GM12878 (cell line): ENCODE measurements around the gene BTBD19. TPM values are rescaled to one million over a fixed set of nuclear protein-coding genes. Genes with fewer than 3 reads are reported as not detected.

Experiments
- BHLHE40 ChIP-seq, 2 experiments: fragments of 450-650 bp in 1 of 2; IDR thresholded peaks; 2 replicates each; pipeline ENCODE4 v1.6.1; 2011 to 2017; ENCODE audit warnings: low read depth in 2 of 2, borderline replicate concordance in 1 of 2, improper control_type of control experiment in 1 of 2, low read length in 1 of 2, mild to moderate bottlenecking in 1 of 2
- BRCA1 ChIP-seq: IDR thresholded peaks from 2 replicates; pipeline ENCODE4 v1.6.1; 2011; ENCODE audit warnings: low read depth, low read length, improper control_type of control experiment
- CHD1 ChIP-seq: IDR thresholded peaks from 2 replicates; pipeline ENCODE4 v1.6.1; 2012; ENCODE audit warnings: low read depth, low read length, improper control_type of control experiment
- ETV6 ChIP-seq, 2 experiments: fragments of 450-650 bp in 1 of 2; IDR thresholded peaks in 1 of 2; conservative IDR thresholded peaks in 1 of 2; 2 replicates each; pipeline ENCODE4 v1.6.1; 2014; ENCODE audit warnings: antibody characterized with exemption in 1 of 2, borderline replicate concordance in 1 of 2, low read depth in 1 of 2, mild to moderate bottlenecking in 1 of 2, moderate library complexity in 1 of 2
- HDAC2 ChIP-seq: fragments of 200-600 bp; sonication (generic); IDR thresholded peaks from 2 replicates; pipeline ENCODE4 v1.6.1; 2017
- KDM1A ChIP-seq: fragments of 200-600 bp; sonication (generic); IDR thresholded peaks from 2 replicates; pipeline ENCODE4 v1.6.1; 2016; ENCODE audit warnings: borderline replicate concordance
- MEF2A ChIP-seq: IDR thresholded peaks from 2 replicates; pipeline ENCODE4 v1.6.1; 2011; ENCODE audit warnings: low read depth, mild to moderate bottlenecking, low read length, moderate library complexity; ENCODE audit not compliant: insufficient read depth
- NFIC ChIP-seq: IDR thresholded peaks from 2 replicates; pipeline ENCODE4 v1.6.1; 2012; ENCODE audit warnings: low read depth, mild to moderate bottlenecking, inconsistent platforms, low read length, moderate library complexity
- RBBP5 ChIP-seq: fragments of 200-600 bp; sonication (generic); conservative IDR thresholded peaks from 2 replicates; pipeline ENCODE4 v1.6.1; 2016
- RFX5 ChIP-seq: IDR thresholded peaks from 2 replicates; pipeline ENCODE4 v1.6.1; 2011; ENCODE audit warnings: low read depth, low read length, improper control_type of control experiment
- SMAD5 ChIP-seq: IDR thresholded peaks from 2 replicates; pipeline ENCODE4 v1.6.1; 2016; ENCODE audit warnings: antibody characterized with exemption, low read depth
- SP1 ChIP-seq: IDR thresholded peaks from one replicate; pipeline ENCODE4 v1.6.1; 2011; ENCODE audit warnings: low read depth, low read length
- polyA plus RNA-seq, 11 experiments: library from polyadenylated mRNA; depleted of rRNA in 4 of 11; unstranded in 6 of 11; stranded (reverse) in 5 of 11; fragments of >200 nt; fragmentation: Nextera tagmentation in 4 of 11; fragmentation: Illumina TruSeq in 1 of 11; extraction: Ambion mirVana in 4 of 11; extraction: Trizol in 1 of 11; gene quantifications; 1 replicate in 1 of 11; 2 replicates in 10 of 11; pipeline versions ENCODE4 v1.2.1 to v1.2.3, GENCODE V29; 2011 to 2016; ENCODE audit warnings: inconsistent platforms in 2 of 11, missing spikeins in 2 of 11, low read depth in 1 of 11
- total RNA-seq, 4 experiments: library from RNA; depleted of rRNA in 3 of 4; stranded (reverse); fragments of >200 nt in 3 of 4; fragmentation: Illumina TruSeq in 1 of 4; extraction: Trizol in 1 of 4; gene quantifications; 2 replicates each; pipeline versions ENCODE4 v1.2.1 to v1.2.3, GENCODE V29; 2013 to 2021
- TF ChIP-seq, protein P1 (sequence below): IDR thresholded peaks from 2 replicates; pipeline ENCODE4 v1.6.1; 2012; ENCODE audit warnings: low read depth, low read length, improper control_type of control experiment
- TF ChIP-seq, protein P2 (sequence below): IDR thresholded peaks from 2 replicates; pipeline ENCODE4 v1.6.1; 2012; ENCODE audit warnings: mild to moderate bottlenecking, low read depth, low read length
- TF ChIP-seq, protein P3 (sequence below): IDR thresholded peaks from 2 replicates; pipeline ENCODE4 v1.6.1; 2012; ENCODE audit warnings: low read length, inconsistent platforms
- TF ChIP-seq, protein P4 (sequence below): fragments of 450-650 bp; IDR thresholded peaks from 2 replicates; pipeline ENCODE4 v1.6.1; 2016; ENCODE audit warnings: mild to moderate bottlenecking, moderate library complexity, borderline replicate concordance
- TF ChIP-seq, protein P5 (sequence below): IDR thresholded peaks from 2 replicates; pipeline ENCODE4 v1.6.1; 2011; ENCODE audit warnings: borderline replicate concordance, low read depth, mild to moderate bottlenecking, moderate library complexity, low read length; ENCODE audit not compliant: insufficient read depth, poor library complexity, severe bottlenecking

Gene BTBD19
- total and polyA plus RNA-seq, 10 of the 15 experiments (the other 5 are each of a cell fraction or from before 2014, with no cell fraction given): 0.13 to 2.7 (median 0.42) TPM

DNA sequence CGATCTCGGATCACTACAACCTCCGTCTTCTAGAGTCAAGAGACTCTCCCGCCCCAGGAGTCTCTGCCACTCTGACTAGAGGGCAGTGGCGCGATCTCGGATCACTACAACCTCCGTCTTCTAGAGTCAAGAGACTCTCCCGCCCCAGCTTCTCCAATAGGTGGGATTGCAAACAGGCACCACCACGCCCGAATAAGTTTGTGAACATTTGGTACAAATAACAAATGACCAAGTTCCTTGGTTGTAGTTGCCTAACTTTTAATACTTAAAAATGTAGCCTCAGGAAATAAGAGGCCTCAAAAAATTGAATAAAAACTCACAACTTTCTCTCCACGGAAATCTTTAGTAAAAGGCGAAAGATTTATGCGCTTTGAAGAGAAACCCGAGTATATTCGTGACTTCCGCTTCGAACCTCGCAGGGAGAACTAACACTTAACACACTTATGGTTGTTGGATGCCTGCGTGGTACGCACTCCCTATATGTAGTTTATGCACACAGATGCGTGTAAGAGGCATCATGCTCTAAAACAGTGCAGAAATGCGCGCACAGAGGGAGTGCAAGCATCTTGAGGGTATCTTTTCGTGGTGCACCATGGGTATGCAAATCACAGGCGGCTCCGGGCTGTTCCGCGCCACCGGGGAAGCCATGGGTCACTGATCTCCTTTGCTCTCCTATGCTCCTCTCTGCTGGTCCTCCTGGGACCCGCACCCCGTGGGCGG, 11.4 kb downstream of the BTBD19 start (continued):
- peak in 1 of 2 experiments; percentile 81; a peak in 2 of 4 replicates for TF ChIP-seq ETV6 (conservative IDR thresholded peaks at IDR 0.05 in 1 of 2, IDR thresholded peaks at IDR 0.05 in 1 of 2; ENCODE audit: borderline replicate concordance in 1 of 2, low read depth in 1 of 2)
- TF ChIP-seq SP1: peak; percentile 62
- TF ChIP-seq NFIC: peak; percentile 98
- TF ChIP-seq, protein P1, sequence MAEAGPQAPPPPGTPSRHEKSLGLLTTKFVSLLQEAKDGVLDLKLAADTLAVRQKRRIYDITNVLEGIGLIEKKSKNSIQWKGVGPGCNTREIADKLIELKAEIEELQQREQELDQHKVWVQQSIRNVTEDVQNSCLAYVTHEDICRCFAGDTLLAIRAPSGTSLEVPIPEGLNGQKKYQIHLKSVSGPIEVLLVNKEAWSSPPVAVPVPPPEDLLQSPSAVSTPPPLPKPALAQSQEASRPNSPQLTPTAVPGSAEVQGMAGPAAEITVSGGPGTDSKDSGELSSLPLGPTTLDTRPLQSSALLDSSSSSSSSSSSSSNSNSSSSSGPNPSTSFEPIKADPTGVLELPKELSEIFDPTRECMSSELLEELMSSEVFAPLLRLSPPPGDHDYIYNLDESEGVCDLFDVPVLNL: peak; percentile 49; the same call in 1 of the 2 replicates
- TF ChIP-seq, protein P2, sequence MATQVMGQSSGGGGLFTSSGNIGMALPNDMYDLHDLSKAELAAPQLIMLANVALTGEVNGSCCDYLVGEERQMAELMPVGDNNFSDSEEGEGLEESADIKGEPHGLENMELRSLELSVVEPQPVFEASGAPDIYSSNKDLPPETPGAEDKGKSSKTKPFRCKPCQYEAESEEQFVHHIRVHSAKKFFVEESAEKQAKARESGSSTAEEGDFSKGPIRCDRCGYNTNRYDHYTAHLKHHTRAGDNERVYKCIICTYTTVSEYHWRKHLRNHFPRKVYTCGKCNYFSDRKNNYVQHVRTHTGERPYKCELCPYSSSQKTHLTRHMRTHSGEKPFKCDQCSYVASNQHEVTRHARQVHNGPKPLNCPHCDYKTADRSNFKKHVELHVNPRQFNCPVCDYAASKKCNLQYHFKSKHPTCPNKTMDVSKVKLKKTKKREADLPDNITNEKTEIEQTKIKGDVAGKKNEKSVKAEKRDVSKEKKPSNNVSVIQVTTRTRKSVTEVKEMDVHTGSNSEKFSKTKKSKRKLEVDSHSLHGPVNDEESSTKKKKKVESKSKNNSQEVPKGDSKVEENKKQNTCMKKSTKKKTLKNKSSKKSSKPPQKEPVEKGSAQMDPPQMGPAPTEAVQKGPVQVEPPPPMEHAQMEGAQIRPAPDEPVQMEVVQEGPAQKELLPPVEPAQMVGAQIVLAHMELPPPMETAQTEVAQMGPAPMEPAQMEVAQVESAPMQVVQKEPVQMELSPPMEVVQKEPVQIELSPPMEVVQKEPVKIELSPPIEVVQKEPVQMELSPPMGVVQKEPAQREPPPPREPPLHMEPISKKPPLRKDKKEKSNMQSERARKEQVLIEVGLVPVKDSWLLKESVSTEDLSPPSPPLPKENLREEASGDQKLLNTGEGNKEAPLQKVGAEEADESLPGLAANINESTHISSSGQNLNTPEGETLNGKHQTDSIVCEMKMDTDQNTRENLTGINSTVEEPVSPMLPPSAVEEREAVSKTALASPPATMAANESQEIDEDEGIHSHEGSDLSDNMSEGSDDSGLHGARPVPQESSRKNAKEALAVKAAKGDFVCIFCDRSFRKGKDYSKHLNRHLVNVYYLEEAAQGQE: 0 out of 2 replicates have a peak, but pooled peaks have one; percentile 25
- TF ChIP-seq MEF2A: peak; percentile 87
- peak in 1 of 2 experiments; percentile 47; a peak in 2 of 4 replicates for TF ChIP-seq BHLHE40 (IDR thresholded peaks at IDR 0.05; ENCODE audit: borderline replicate concordance in 1 of 2, low read depth in 2 of 2, low read length in 1 of 2)
- TF ChIP-seq, protein P3, sequence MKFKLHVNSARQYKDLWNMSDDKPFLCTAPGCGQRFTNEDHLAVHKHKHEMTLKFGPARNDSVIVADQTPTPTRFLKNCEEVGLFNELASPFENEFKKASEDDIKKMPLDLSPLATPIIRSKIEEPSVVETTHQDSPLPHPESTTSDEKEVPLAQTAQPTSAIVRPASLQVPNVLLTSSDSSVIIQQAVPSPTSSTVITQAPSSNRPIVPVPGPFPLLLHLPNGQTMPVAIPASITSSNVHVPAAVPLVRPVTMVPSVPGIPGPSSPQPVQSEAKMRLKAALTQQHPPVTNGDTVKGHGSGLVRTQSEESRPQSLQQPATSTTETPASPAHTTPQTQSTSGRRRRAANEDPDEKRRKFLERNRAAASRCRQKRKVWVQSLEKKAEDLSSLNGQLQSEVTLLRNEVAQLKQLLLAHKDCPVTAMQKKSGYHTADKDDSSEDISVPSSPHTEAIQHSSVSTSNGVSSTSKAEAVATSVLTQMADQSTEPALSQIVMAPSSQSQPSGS: peak; percentile 100
- peak; percentile 100 for TF ChIP-seq SMAD5
- no peak for TF ChIP-seq RFX5
- TF ChIP-seq, protein P4, sequence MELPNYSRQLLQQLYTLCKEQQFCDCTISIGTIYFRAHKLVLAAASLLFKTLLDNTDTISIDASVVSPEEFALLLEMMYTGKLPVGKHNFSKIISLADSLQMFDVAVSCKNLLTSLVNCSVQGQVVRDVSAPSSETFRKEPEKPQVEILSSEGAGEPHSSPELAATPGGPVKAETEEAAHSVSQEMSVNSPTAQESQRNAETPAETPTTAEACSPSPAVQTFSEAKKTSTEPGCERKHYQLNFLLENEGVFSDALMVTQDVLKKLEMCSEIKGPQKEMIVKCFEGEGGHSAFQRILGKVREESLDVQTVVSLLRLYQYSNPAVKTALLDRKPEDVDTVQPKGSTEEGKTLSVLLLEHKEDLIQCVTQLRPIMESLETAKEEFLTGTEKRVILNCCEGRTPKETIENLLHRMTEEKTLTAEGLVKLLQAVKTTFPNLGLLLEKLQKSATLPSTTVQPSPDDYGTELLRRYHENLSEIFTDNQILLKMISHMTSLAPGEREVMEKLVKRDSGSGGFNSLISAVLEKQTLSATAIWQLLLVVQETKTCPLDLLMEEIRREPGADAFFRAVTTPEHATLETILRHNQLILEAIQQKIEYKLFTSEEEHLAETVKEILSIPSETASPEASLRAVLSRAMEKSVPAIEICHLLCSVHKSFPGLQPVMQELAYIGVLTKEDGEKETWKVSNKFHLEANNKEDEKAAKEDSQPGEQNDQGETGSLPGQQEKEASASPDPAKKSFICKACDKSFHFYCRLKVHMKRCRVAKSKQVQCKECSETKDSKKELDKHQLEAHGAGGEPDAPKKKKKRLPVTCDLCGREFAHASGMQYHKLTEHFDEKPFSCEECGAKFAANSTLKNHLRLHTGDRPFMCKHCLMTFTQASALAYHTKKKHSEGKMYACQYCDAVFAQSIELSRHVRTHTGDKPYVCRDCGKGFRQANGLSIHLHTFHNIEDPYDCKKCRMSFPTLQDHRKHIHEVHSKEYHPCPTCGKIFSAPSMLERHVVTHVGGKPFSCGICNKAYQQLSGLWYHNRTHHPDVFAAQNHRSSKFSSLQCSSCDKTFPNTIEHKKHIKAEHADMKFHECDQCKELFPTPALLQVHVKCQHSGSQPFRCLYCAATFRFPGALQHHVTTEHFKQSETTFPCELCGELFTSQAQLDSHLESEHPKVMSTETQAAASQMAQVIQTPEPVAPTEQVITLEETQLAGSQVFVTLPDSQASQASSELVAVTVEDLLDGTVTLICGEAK: no peak; the same call in 1 of the 2 replicates
- TF ChIP-seq HDAC2: no peak
- no peak for TF ChIP-seq RBBP5
- TF ChIP-seq BRCA1: no peak
- no peak for TF ChIP-seq KDM1A
- TF ChIP-seq, protein P5, sequence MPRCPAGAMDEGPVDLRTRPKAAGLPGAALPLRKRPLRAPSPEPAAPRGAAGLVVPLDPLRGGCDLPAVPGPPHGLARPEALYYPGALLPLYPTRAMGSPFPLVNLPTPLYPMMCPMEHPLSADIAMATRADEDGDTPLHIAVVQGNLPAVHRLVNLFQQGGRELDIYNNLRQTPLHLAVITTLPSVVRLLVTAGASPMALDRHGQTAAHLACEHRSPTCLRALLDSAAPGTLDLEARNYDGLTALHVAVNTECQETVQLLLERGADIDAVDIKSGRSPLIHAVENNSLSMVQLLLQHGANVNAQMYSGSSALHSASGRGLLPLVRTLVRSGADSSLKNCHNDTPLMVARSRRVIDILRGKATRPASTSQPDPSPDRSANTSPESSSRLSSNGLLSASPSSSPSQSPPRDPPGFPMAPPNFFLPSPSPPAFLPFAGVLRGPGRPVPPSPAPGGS: peak; percentile 84
- no peak for TF ChIP-seq CHD1
